ENCODE data around the gene SBF2. TPM values are rescaled to one million over a fixed set of nuclear protein-coding genes. Genes with fewer than 3 reads are reported as not detected.
"Not testable (repeated sequence)": the region's sequence is repeated elsewhere in the genome, so short reads cannot be mapped to it uniquely, and the experiment has no call there.

The SBF2 gene
- total RNA-seq, 1 donor from 2014 or later, result 27.9 TPM

DNA sequence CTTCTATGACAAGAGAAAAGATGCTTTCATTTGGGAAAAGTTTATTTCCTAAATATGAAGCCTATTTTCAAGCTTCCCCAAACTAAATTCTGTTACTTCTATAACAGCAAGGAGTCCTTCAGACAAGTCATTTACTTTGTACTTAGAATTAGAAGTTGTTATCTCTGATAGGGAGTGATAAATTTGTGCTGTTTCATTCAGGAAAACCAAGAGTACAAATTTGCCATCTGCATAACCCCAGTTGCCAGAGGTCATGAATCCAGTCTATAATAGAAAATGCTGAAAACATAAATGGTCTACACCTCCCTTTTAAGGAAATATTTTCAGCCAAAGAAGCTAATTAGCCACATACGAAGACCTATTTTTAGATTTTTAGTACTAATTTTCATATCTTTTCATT is 61.3 kb downstream of the SBF2 start:
- intact Hi-C loops (cut with DNase I), result no loop called here
- DNase-seq (ENCODE audit: low spot score), result no peak

DNA sequence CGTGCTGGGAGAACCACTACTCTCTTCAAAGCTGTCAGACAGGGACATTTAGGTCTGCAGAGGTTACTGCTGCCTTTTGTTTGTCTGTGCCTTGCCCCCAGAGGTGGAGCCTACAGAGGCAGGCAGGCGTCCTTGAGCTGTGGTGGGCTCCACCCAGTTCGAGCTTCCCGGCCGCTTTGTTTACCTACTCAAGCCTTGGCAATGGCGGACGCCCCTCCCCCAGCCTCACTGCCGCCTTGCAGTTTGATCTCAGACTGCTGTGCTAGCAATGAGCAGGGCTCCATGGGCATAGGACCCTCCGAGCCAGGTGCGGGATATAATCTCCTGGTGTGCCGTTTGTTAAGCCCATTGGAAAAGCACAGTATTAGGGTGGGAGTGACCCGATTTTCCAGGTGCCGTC is 62.2 kb downstream of the SBF2 start:
- intact Hi-C loops (cut with DNase I), result not testable (repeated sequence)

DNA sequence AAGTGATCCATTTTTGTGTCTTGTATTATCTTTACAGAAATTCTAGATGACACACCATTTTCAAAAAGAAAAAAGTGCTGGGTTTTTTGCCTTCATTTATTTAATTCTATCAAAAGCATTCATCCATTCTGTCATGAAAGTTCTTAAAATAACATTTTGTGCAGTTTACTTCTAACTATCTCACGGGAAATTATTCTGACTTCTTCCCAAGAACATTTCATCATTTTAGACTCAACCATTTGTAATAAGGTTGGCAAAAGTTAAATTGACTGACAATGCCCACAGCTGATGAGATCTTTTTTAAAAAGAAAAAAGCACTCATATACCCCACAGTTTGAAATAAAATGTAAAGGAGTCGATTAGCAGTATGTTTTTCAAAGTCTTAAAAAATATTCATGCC is 68.5 kb downstream of the SBF2 start:
- no peak for DNase-seq (ENCODE audit: low spot score)
- intact Hi-C loops (cut with DNase I), result no loop called here

More for the DNA sequence above, 62.2 kb downstream of the SBF2 start:
- not testable (repeated sequence) for DNase-seq (ENCODE audit: low spot score)

DNA sequence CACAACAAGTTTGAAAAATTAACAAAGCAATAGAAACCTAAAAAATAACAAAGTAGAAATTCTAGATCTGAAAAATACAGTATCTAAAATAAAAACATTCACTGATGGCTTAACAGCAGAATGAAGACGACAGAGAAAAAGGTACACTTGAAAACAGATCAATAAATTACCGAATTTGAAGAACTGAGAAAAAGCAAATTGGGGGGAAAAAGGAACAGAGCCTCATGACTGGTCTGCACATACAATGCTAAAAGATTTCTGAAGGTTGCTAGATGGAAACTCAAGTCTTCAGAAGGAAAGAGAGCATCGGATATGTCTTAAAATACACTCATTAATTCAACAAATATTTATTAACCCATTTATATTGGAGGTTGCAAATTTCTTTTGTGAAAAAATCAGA is 71.6 kb downstream of the SBF2 start:
- DNase-seq (ENCODE audit: low spot score), result no peak
- intact Hi-C loops (cut with DNase I), result no loop called here

DNA sequence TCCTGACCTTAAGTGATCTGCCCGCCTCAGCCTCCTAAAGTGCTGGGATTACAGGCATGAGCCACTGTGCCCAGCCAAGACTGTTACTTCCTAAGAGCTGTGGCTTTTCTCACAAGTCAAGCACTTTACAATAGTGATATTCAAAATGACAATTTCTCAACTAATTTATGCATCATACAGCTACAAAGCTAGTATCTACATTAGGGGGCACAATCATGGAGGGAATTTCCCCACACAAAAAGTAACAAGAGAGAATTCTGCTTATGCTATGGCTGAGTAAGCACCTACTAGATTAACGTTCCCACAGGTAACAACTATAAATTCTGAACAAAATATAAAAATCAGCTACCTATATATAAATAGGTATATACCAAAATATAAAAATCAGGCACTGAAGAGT is 72.7 kb downstream of the SBF2 start:
- DNase-seq (ENCODE audit: low spot score), result no peak
- intact Hi-C loops (cut with DNase I), result no loop called here

DNA sequence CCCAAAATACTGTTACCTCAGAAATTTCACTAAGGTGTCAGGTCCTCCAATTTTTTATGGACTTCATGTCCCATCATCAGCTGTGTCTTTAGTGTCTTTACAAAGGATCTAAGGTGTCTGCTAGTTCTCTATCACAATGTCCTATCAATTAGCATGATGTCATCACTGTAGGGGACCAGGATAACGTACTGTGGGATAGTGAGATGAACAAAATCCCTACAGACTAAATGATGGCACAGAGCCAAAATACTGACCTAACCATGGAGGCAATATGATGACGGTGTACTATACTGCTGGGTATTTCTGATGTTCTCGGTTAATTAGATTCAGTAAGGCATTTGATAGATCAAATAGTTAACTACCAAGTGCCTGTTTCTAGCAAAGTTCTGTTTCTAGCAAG is 82.5 kb downstream of the SBF2 start:
- no peak for DNase-seq (ENCODE audit: low spot score)
- intact Hi-C loops (cut with DNase I), result no loop called here

DNA sequence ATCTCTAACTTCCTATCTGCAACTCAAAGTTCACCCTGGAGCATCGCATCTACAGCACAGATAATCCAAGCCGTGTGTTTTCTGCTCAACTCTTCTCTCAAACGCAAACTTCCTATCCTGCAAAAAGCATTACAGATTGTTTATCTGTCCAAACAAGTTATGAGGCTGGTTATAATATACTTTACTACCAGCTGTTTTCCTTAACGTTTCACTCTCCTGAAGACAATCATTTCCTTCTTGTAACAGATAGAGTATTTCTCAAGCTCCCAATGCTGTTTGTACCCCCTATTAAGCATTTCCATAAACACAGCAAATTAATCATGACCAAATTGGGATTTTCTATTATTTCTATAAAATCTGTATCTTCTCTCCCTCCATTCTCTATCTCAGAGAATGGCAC is 84.7 kb downstream of the SBF2 start:
- intact Hi-C loops (cut with DNase I), result loop anchor here (5.0 kb wide), 1 partner anchor 98 kb away; the partner anchor contains the start of gene ADM
- no peak for DNase-seq (ENCODE audit: low spot score)

DNA sequence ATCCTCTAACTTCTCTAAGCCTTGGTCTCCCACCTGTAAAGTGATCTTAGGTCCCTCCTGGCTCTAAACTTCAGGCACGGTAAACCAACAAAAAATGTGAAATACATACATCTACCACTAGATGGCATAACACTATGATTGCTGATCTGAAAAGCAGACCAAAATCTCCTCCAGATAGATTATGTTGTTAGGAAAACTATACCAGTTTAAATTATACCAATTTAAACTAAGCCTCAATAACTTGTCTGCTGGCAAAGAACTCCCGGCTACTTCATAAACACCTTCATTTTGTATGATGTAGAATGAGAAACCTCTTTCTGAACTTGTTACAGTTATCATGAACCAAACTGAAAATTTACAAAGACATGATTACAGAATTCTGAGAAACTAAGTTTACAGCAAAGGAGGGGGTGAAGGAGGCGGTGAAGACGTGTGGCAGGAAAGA is 85.9 kb downstream of the SBF2 start:
- no peak for DNase-seq (ENCODE audit: low spot score)
- intact Hi-C loops (cut with DNase I), result loop anchor here (5.0 kb wide), 1 partner anchor 99 kb away; the partner anchor contains the start of gene ADM

DNA sequence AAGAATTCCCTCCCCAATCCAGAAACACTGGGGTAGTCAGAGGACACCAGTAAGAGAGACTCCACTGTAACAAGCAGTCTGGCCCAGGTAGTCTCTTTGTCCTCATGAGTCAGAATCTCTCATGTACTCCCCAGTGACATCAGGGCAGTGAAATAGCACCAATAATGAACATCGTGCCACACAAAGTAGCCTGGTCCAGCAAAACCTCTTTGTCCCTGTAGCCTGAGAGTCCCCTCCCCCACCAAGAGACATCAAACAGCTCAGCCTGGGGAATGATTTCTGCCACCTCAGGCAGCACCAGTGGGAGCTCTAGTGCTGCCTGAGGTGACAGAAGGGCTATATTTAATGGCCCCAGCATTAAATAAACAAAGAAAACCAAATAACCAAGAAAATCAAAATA is 88.1 kb downstream of the SBF2 start:
- DNase-seq (ENCODE audit: low spot score), result no peak
- intact Hi-C loops (cut with DNase I), result loop anchor here (5.0 kb wide), 1 partner anchor 101 kb away; the partner anchor contains the start of gene ADM

DNA sequence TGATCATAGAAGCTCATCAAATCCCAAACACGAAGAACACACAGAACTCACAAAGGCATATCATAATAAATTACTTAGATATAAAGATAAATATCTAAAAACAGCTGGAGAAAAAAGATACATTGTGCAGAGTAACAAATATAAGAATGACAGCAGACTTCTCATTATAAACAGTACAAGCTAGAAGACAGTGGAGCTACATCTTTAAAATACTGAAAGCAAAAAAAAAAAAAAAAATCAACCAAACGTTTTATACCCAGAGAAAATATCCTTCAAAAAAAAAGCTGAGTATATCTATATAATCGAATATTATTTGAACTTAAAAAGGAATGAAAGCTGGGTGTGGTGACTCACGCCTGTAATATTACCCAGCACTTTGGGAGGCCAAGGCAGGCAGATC is 90.0 kb downstream of the SBF2 start:
- DNase-seq (ENCODE audit: low spot score), result no peak
- intact Hi-C loops (cut with DNase I), result no loop called here

DNA sequence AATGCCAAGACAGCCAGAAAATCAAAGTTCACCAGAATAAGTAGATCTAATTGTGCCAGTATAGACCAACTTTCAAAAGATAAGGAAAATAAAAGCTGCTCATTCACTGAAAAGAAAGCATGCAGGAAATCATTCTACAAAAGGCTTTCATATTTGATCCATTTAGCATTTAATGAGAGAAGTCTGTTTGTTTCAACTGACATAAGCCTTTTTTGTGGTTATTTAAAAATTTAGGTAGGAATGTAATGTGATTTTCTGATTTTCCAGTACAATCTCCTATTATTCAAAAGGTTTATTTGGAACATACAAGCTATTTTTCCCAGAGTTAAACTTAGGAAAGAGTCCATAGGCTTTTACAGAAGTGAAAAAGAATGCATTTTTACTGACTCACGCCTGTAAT is 92.7 kb downstream of the SBF2 start:
- intact Hi-C loops (cut with DNase I), result no loop called here
- no peak for DNase-seq (ENCODE audit: low spot score)

DNA sequence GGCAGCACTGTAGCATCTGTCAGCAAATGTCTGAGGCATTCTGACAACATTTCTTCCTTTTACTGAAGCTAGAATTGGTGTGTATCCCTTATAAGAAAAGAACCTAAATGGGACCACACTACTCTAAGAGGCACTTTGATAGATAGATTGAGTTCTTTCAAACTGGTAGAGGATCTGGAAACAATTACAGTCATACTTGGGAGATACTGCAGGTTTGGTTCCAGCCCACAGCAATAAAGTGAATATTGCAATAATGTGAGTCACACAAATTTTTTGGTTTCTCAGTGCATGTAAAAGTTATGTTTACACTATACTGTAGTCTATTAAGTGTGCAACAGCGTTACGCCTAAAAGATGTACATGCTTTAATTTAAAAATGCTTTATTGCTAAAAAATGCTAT is 96.9 kb downstream of the SBF2 start:
- intact Hi-C loops (cut with DNase I), result no loop called here
- no peak for DNase-seq (ENCODE audit: low spot score)

DNA sequence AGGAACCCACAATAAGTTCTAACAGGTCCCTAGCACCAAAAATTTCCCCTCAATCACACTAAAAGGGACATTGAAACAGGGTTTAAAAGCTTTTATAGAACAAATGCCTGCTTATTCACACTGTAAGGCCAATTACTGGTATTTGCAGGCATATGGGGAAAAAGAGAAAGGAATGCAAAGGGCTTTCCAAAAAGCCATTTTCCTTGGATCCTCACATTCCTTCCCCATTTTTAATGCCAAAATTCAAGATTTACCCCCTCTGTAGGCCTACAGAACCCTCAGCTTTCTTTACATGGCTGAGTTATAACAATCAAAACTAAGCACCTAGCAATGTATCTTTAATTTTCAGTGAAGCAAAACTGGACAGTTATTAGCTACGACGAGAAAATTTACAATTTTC is 102.0 kb downstream of the SBF2 start:
- no peak for DNase-seq (ENCODE audit: low spot score)
- intact Hi-C loops (cut with DNase I), result no loop called here

DNA sequence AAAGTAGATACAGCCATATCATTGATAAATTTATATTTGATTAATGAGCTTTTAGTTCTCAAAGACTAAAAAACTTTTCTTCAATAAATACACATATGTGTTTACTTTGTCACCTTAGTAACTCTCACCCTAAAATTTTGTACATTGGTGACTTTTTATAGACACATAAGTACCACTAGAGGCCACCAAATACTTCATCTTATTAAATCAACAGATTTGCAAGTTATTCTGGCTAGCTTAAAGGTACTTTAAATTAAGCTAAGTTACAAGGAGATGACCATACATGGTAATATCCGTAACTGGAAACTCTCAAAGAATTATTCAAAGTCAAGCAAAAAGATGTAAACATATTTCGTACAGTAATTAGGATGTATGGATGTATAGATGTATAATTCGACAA is 112.2 kb downstream of the SBF2 start:
- intact Hi-C loops (cut with DNase I), result no loop called here
- no peak for DNase-seq (ENCODE audit: low spot score)

DNA sequence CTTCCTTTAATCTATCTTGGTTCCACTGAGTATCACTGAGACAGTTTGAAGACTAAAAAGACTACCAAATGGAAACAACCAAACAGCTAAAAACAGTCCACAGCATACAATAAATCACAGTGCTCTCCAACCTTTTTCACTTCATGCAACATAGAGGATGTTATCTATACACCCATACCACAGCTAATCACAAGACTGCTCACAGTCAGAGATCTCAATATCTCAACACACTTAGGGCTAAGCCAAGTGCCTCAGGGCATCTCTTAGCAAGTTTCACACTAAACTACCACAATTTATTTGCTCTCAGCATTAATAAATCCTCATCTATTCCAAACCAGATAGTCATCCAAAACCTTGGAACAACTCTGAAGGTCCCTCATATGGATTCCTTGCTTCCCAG is 129.4 kb downstream of the SBF2 start:
- intact Hi-C loops (cut with DNase I), result no loop called here
- no peak for DNase-seq (ENCODE audit: low spot score)

DNA sequence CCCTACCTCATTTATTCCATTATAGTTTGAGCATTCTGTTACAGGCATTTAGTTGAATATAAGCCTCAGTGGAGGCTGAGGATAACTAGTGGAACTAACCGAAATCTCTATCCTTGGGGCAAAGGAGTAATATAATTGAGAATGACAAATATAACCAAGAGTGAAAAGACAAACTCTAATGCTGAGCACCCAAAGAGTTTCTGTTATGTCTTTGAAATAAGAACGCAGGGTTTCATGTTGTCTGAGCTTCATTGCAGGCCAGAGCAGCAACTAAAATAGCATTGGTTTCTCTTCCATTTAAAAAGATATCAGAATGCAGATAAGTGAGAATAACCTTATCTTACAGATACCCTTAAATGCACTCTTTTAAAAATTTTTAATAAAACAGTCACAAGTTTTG is 131.8 kb downstream of the SBF2 start:
- intact Hi-C loops (cut with DNase I), result no loop called here
- no peak for DNase-seq (ENCODE audit: low spot score)

DNA sequence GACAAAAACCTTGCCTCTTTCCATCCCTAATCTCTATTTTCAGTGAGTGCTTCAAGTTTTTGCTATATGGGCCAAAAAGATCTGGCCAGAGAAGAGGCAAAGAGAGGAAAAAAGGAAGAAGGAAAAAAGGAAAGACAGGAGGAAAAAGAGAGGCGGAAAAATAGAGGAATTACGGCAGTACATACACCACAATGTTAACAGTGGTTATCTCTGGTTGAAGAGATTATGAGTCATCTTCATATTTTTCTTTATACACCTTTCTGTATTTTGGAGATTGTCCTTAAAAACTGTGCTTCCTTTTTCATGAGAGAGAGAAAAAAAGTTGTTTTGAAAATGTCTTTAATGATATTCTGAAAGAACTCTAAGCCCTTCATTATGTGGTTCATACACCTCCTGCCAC is 133.7 kb downstream of the SBF2 start:
- intact Hi-C loops (cut with DNase I), result no loop called here
- no peak for DNase-seq (ENCODE audit: low spot score)

DNA sequence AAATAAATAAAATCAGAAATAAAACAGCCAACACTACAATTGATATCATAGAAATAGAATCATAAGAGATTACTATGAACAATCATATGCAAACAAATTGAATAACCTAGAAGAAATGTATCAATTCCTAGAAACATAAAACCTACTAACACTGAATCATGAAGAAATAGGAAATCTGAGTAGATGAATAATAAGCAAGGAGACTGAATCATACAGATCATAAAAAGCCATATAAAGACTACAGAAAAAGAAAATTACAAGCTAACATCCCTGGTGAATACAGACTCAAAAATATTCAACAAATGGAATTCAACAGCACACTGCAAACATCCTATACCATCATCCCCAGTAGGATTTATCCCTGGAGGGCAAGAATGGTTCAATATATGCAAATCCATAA is 135.6 kb downstream of the SBF2 start:
- intact Hi-C loops (cut with DNase I), result no loop called here
- no peak for DNase-seq (ENCODE audit: low spot score)

DNA sequence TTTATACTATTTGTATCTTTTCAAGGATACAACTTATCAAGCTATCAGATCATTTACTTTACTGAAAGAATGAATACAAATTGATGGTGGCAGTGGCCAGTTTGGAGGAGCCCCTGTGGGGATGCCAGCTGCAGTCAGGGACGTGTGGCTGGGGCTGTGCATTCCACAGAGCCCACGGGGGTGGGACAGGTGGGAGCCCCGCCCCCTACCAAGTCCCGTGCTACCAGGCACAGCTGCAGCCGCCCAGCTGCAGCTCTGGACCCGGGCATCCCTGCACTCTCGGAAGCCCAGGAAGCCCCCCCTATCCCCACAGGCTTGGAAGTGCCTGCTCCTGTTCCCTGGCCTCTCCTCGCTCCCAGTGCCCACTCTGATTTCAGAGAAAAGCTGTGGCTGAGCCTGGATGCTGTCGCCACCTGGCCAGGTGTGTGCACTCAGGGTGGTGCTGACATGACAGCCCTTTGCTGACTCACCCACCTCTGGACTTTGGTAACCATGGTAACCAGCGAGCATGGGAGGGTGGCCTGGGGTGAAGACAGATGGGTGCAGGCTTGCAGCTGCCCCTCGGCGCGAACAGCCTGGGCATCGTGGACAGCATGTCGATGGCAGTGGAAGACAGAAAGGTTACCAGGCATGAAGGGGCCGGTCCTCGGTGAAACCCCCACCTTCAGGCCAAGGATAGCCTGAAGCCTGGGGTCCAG is 138.1 kb downstream of the SBF2 start:
- no peak for DNase-seq (ENCODE audit: low spot score)
- intact Hi-C loops (cut with DNase I), result no loop called here

DNA sequence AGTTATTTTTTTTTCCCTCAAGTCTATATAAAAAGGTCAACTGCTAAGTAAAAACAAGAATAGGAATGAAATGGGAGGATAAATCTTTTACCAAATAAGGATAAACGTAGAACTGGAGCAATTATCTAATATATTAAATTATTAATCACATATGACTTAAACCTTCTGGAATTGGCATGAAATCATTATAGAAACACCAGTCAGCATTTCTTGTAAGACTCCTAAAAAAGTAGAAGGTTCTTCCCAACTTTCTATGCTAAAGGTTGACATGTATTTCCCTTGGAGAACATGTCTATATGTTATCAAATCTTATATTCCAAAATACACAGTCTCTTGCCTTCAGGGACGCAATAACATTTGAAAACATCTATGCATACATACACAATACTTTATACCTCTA is 143.2 kb downstream of the SBF2 start:
- intact Hi-C loops (cut with DNase I), result no loop called here
- no peak for DNase-seq (ENCODE audit: low spot score)

DNA sequence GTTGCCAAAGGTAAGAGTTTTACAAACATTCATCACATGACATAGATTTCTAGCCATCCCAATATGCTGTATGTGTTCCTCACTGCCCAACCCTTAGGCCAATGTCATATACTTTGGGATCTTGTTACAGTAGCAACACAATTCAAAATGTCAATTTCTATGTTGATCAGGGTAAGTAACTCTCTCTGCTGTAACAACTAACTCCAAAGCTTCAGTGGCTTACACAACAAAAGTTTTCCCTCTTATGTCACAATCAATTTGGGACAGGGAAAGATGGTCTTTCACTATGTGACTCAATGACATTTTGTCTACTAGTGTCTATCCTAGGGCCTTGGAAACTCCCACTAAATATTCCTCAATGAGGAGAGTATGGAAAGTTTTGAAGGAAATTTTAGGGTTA is 144.5 kb downstream of the SBF2 start:
- DNase-seq (ENCODE audit: low spot score), result no peak
- intact Hi-C loops (cut with DNase I), result no loop called here

DNA sequence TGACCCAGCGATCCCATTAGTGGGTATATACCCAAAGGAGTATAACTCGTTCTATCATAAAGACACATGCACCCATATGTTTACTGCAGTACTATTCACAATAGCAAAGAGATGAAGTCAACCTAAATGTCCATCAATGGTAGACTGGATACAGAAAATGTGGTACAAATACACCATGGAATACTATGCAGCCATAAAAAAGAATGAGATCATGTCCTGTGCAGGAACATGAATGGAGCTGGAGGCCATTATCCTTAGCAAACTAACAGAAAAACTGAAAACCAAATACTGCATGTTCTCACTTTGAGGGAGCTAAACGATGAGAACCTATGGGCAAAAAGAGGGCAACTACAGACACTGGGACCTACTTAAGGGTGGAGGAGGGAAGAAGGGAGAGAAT is 146.8 kb downstream of the SBF2 start:
- intact Hi-C loops (cut with DNase I), result no loop called here
- DNase-seq (ENCODE audit: low spot score), result no peak

Measured in cardiac septum (tissue), 1 donor.